H1 (cell line): ENCODE measurements around the gene MAN2A1. TPM values are rescaled to one million over a fixed set of nuclear protein-coding genes. Genes with fewer than 3 reads are reported as not detected.

Experiments
- EP300 ChIP-seq, 2 experiments: IDR thresholded peaks; 1 replicate in 1 of 2; 2 replicates in 1 of 2; pipeline ENCODE4 v1.6.1; 2011 to 2012; ENCODE audit warnings: low read depth in 2 of 2, low read length in 2 of 2, mild to moderate bottlenecking in 2 of 2, borderline replicate concordance in 1 of 2, inconsistent platforms in 1 of 2, moderate library complexity in 1 of 2
- JUND ChIP-seq: IDR thresholded peaks from 2 replicates; pipeline ENCODE4 v1.6.1; 2011; ENCODE audit warnings: mild to moderate bottlenecking, improper control_type of control experiment, low read length
- SP4 ChIP-seq: IDR thresholded peaks from 2 replicates; pipeline ENCODE4 v1.6.1; 2012; ENCODE audit warnings: low read length, inconsistent platforms
- polyA plus RNA-seq, 7 experiments: library from polyadenylated mRNA; depleted of rRNA in 3 of 7; stranded (reverse) in 5 of 7; unstranded in 2 of 7; fragments of >200 nt in 5 of 7; fragments of 200-250 nt in 2 of 7; gene quantifications; 1 replicate in 5 of 7; 2 replicates in 1 of 7; 4 replicates in 1 of 7; pipeline versions ENCODE4 v1.2.1 to v1.2.3, GENCODE V29; 2011 to 2013; ENCODE audit warnings: missing spikeins in 2 of 7, mixed read lengths in 2 of 7
- total RNA-seq: library from RNA; stranded (reverse); fragmentation: NEBNext Ultra II Directional; extraction: Animal tissue kit (Norgen Biotek cat#: 25700); gene quantifications from 2 replicates; pipeline ENCODE4 v1.2.1, GENCODE V29; 2021
- TF ChIP-seq, protein P1 (sequence below): fragments of 300-600 bp; sonication (generic); IDR thresholded peaks from 2 replicates; pipeline ENCODE4 v1.7.1; 2012; ENCODE audit warnings: low read length, moderate library complexity, mild to moderate bottlenecking, inconsistent platforms; ENCODE audit not compliant: insufficient replicate concordance
- TF ChIP-seq, protein P2 (sequence below): IDR thresholded peaks from 2 replicates; pipeline ENCODE4 v1.6.1; 2012; ENCODE audit warnings: inconsistent platforms

The MAN2A1 gene
- total and polyA plus RNA-seq, 2 of the 8 experiments (the other 6 are each of a cell fraction or from before 2014, with no cell fraction given), result 29.1 to 102 TPM

DNA sequence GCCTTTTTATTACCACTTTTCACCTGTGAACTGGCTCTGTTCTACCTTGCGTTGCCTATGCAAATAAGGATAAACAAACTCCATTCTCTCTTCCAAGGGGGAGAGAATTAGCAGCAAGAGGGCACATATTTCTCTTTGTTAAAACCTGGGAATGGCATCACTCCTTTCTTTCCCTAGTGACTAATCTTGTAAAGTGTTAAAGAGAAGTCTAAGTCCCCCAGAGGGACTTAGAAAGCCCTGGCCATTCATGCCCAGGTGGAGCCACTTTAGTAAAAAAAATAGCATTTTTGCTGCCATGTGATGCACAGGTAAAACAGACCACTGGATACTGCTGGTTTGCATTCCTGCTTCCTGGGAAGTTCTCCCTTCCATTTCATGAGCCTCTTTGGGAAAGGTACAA is 148.4 kb downstream of the MAN2A1 start (continued):
- TF ChIP-seq, protein P1, sequence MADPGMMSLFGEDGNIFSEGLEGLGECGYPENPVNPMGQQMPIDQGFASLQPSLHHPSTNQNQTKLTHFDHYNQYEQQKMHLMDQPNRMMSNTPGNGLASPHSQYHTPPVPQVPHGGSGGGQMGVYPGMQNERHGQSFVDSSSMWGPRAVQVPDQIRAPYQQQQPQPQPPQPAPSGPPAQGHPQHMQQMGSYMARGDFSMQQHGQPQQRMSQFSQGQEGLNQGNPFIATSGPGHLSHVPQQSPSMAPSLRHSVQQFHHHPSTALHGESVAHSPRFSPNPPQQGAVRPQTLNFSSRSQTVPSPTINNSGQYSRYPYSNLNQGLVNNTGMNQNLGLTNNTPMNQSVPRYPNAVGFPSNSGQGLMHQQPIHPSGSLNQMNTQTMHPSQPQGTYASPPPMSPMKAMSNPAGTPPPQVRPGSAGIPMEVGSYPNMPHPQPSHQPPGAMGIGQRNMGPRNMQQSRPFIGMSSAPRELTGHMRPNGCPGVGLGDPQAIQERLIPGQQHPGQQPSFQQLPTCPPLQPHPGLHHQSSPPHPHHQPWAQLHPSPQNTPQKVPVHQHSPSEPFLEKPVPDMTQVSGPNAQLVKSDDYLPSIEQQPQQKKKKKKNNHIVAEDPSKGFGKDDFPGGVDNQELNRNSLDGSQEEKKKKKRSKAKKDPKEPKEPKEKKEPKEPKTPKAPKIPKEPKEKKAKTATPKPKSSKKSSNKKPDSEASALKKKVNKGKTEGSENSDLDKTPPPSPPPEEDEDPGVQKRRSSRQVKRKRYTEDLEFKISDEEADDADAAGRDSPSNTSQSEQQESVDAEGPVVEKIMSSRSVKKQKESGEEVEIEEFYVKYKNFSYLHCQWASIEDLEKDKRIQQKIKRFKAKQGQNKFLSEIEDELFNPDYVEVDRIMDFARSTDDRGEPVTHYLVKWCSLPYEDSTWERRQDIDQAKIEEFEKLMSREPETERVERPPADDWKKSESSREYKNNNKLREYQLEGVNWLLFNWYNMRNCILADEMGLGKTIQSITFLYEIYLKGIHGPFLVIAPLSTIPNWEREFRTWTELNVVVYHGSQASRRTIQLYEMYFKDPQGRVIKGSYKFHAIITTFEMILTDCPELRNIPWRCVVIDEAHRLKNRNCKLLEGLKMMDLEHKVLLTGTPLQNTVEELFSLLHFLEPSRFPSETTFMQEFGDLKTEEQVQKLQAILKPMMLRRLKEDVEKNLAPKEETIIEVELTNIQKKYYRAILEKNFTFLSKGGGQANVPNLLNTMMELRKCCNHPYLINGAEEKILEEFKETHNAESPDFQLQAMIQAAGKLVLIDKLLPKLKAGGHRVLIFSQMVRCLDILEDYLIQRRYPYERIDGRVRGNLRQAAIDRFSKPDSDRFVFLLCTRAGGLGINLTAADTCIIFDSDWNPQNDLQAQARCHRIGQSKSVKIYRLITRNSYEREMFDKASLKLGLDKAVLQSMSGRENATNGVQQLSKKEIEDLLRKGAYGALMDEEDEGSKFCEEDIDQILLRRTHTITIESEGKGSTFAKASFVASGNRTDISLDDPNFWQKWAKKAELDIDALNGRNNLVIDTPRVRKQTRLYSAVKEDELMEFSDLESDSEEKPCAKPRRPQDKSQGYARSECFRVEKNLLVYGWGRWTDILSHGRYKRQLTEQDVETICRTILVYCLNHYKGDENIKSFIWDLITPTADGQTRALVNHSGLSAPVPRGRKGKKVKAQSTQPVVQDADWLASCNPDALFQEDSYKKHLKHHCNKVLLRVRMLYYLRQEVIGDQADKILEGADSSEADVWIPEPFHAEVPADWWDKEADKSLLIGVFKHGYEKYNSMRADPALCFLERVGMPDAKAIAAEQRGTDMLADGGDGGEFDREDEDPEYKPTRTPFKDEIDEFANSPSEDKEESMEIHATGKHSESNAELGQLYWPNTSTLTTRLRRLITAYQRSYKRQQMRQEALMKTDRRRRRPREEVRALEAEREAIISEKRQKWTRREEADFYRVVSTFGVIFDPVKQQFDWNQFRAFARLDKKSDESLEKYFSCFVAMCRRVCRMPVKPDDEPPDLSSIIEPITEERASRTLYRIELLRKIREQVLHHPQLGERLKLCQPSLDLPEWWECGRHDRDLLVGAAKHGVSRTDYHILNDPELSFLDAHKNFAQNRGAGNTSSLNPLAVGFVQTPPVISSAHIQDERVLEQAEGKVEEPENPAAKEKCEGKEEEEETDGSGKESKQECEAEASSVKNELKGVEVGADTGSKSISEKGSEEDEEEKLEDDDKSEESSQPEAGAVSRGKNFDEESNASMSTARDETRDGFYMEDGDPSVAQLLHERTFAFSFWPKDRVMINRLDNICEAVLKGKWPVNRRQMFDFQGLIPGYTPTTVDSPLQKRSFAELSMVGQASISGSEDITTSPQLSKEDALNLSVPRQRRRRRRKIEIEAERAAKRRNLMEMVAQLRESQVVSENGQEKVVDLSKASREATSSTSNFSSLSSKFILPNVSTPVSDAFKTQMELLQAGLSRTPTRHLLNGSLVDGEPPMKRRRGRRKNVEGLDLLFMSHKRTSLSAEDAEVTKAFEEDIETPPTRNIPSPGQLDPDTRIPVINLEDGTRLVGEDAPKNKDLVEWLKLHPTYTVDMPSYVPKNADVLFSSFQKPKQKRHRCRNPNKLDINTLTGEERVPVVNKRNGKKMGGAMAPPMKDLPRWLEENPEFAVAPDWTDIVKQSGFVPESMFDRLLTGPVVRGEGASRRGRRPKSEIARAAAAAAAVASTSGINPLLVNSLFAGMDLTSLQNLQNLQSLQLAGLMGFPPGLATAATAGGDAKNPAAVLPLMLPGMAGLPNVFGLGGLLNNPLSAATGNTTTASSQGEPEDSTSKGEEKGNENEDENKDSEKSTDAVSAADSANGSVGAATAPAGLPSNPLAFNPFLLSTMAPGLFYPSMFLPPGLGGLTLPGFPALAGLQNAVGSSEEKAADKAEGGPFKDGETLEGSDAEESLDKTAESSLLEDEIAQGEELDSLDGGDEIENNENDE, result peak; percentile 39
- no peak for TF ChIP-seq SP4
- TF ChIP-seq, protein P2, sequence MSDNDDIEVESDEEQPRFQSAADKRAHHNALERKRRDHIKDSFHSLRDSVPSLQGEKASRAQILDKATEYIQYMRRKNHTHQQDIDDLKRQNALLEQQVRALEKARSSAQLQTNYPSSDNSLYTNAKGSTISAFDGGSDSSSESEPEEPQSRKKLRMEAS, result no peak
- peak; percentile 69; the same call in 1 of the 2 replicates for TF ChIP-seq JUND
- peak in 1 of 2 experiments; percentile 46; a peak in 1 of 3 replicates for TF ChIP-seq EP300 (IDR thresholded peaks at IDR 0.05; ENCODE audit: borderline replicate concordance in 1 of 2, low read depth in 2 of 2, low read length in 2 of 2)
